Measurements from ENCODE around the gene WNT4.

DNA sequence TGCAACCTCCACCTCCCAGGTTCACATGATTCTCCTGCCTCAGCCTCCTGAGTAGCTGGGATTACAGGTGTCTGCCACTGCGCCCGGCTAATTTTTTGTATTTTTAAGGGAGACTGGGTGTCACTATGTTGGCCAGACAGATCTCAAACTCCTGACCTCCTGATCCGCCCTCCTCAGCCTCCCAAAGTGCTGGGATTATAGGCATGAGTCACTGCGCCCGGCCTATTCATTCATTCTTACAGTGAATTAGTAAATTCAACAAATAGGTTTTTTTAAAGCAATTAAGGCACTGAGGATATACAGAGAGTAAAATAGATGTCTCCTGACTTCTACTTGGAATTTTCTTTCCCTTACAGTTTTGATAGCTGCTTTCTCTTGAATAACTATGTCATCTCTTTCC lies 46.9 kb downstream of the WNT4 start:
- TF ChIP-seq, protein P1, sequence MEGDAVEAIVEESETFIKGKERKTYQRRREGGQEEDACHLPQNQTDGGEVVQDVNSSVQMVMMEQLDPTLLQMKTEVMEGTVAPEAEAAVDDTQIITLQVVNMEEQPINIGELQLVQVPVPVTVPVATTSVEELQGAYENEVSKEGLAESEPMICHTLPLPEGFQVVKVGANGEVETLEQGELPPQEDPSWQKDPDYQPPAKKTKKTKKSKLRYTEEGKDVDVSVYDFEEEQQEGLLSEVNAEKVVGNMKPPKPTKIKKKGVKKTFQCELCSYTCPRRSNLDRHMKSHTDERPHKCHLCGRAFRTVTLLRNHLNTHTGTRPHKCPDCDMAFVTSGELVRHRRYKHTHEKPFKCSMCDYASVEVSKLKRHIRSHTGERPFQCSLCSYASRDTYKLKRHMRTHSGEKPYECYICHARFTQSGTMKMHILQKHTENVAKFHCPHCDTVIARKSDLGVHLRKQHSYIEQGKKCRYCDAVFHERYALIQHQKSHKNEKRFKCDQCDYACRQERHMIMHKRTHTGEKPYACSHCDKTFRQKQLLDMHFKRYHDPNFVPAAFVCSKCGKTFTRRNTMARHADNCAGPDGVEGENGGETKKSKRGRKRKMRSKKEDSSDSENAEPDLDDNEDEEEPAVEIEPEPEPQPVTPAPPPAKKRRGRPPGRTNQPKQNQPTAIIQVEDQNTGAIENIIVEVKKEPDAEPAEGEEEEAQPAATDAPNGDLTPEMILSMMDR (IDR thresholded peaks at IDR 0.05): no peak
- TF ChIP-seq POLR2A (IDR thresholded peaks at IDR 0.05) (no peak), POLR2AphosphoS5 (IDR thresholded peaks at IDR 0.05) (no peak)

Measured in upper lobe of left lung (tissue), 4 donors.